ENCODE results near the gene ANKRD44.

The ANKRD44 gene

DNA sequence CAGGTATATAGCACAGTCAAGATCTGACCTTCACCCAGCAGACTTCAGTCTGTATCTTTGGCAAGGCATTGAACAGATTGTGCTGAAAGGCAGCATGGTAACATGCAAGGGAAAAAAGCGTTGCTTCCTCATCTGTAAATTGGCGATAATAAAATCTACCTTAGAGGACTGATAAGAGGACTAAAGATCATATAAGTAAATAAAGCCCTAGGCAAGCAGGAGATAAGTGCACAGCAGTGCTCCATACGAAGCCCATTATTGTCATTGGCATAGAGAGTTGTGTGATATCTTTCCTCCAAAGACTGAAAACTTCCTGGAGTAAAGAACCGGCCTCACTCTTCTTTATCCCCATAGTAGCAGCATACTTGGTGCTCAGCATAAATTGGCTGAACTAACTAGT lies 162.6 kb downstream of the ANKRD44 start:
- TF ChIP-seq, protein P1, sequence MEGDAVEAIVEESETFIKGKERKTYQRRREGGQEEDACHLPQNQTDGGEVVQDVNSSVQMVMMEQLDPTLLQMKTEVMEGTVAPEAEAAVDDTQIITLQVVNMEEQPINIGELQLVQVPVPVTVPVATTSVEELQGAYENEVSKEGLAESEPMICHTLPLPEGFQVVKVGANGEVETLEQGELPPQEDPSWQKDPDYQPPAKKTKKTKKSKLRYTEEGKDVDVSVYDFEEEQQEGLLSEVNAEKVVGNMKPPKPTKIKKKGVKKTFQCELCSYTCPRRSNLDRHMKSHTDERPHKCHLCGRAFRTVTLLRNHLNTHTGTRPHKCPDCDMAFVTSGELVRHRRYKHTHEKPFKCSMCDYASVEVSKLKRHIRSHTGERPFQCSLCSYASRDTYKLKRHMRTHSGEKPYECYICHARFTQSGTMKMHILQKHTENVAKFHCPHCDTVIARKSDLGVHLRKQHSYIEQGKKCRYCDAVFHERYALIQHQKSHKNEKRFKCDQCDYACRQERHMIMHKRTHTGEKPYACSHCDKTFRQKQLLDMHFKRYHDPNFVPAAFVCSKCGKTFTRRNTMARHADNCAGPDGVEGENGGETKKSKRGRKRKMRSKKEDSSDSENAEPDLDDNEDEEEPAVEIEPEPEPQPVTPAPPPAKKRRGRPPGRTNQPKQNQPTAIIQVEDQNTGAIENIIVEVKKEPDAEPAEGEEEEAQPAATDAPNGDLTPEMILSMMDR (IDR thresholded peaks at IDR 0.05): no peak
- no peak for DNase-seq (ENCODE audit: low spot score)
- H3K27ac ChIP-seq: no peak overlapping the region
- H3K4me3 ChIP-seq: no peak overlapping the region

GRCh38 chr2:197146995-197147394 lies 163.6 kb downstream of the ANKRD44 start:
- Histone ChIP-seq H3K4me3 (no peak overlapping the region), H3K27ac (no peak overlapping the region)
- TF ChIP-seq, protein P1 (IDR thresholded peaks at IDR 0.05): no peak
- DNase-seq (ENCODE audit: low spot score): no peak

DNA sequence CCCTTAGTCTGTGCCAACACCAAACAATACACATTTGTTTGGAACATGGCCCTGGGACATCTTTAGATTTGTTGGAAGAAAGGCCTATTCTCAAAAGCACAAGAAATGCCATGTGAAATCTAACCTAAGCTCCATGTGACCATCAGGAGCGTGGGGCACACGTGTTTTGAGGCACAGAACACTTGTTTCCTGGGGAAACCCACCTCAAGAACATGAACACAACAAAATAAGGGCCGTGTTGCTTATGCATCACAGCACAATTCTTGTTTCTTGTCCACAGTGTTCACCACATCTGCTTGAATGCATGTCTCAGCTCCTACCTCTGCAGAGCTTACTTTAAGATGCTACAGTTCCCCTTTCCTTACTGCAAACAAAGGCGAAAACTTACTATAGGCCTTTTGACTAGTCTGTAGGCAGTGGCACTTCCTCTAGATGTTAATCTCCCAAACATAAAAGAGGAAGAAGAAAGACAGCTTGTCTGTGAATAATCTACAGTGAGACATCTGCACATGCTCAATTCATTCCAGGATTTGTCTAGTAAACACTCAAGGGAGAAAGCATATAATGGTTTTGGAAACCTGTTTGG lies 165.0 kb downstream of the ANKRD44 start:
- TF ChIP-seq, protein P1 (IDR thresholded peaks at IDR 0.05): no peak
- no peak for DNase-seq (ENCODE audit: low spot score)

DNA sequence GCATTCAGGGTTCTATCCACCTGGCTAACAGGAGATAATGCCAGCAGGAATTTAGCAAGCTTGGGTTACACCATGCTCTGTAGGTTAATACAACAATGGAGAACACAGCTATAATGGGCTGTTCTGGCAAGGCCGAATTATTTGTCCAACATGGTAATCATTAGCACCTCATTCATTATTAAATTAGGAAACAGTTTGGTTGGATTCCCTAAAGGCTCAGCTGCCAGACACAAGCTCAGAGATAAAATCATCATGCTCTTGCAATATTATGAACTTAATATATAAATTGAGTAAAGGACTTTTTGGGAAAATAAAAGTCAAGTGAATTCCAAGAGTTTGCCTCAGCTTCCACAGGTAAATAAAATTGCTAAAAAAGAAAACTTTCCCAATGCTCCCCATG lies 166.4 kb downstream of the ANKRD44 start:
- TF ChIP-seq, protein P1 (IDR thresholded peaks at IDR 0.05): no peak
- Histone ChIP-seq H3K27ac (no peak overlapping the region), H3K4me3 (no peak overlapping the region)
- DNase-seq (ENCODE audit: low spot score): no peak

More for the DNA sequence above, 165.0 kb downstream of the ANKRD44 start:
- no peak overlapping the region for H3K27ac ChIP-seq
- H3K4me3 ChIP-seq: no peak overlapping the region

DNA sequence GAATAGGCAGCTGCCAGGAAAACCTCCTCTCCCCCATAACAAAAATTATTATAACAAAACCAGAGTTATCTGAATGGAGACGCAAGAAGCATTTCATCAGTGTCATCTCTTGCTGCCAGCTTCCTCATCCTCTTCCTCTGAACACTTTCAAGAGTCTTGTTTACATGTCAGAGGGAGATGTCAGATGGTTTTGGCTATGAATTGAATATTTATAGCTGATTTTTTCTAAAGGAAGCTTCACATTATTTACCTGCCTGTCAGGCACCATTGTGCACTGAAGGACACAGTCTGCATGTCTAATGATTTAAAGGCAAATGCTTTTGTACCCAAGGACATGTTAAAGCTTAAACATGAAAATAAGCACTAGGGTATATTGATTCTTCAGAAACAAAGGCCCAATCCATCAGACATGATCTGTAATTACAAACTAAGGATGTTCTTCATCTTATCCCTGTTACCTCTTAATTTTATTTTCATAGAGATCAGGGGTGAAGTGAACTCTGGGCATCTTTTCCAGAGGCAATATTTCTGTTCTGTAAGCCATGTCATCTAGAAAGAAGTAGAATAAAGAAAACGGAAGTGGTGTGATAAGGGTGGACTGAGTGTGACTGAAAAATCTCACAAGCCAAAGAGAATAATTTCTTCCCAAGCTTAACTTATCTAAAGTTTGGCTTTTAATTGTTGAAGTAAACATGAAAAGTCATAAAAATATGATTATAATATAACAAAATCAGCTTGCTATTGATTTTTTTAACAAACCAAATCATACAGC lies 168.7 kb downstream of the ANKRD44 start:
- Histone ChIP-seq H3K27ac (no peak overlapping the region), H3K4me3 (no peak overlapping the region)
- TF ChIP-seq, protein P1 (IDR thresholded peaks at IDR 0.05): no peak
- no peak for DNase-seq (ENCODE audit: low spot score)

GRCh38 chr2:197140045-197140444 lies 170.5 kb downstream of the ANKRD44 start:
- H3K4me3 ChIP-seq: no peak overlapping the region
- TF ChIP-seq, protein P1 (IDR thresholded peaks at IDR 0.05): no peak
- H3K27ac ChIP-seq: no peak overlapping the region
- DNase-seq (ENCODE audit: low spot score): no peak

GRCh38 chr2:197138506-197138905 lies 172.1 kb downstream of the ANKRD44 start:
- no peak for DNase-seq (ENCODE audit: low spot score)
- Histone ChIP-seq H3K27ac (no peak overlapping the region), H3K4me3 (no peak overlapping the region)

More at GRCh38 chr2:197138506-197138905, 172.1 kb downstream of the ANKRD44 start:
- TF ChIP-seq, protein P1 (IDR thresholded peaks at IDR 0.05): no peak

All from coronary artery (tissue), 2 donors.